ENCODE results near the gene MRPL55. TPM values are rescaled to one million over a fixed set of nuclear protein-coding genes. Genes with fewer than 3 reads are reported as not detected.

The MRPL55 gene
- total and polyA plus RNA-seq, 12 donors = 38.0 to 174 (median 48.2) TPM

GRCh38 chr1:228096416-228097332 is 12.4 kb downstream of the MRPL55 start:
- DNase-seq (no peak), ATAC-seq (peak in 2 of 8 donors; percentile 2 to 9)
- no peak for TF ChIP-seq CTCF (IDR thresholded peaks at IDR 0.05)
- peaks cover 6 to 77% (median 33%) of the 10 kb centered on the region in 9 donors for H3K36me3 ChIP-seq
- no peak overlapping the region for H3K4me3 ChIP-seq
- no peaks in the 10 kb centered on the region for H3K27me3 ChIP-seq
- no peak overlapping the region for H3K27ac ChIP-seq
- peaks cover 0 to 18% (median 10%) of the 10 kb centered on the region in 11 donors for H3K9me3 ChIP-seq
- 93 to 95% methylated on average over 13 of the region's 13 CpGs for WGBS, 2 donors
- intact Hi-C loops (cut with DNase I) = no loop called here
- H3K4me1 ChIP-seq = peaks cover 0 to 48% (median 36%) of the 10 kb centered on the region in 9 donors

GRCh38 chr1:228095938-228096337 is 13.2 kb downstream of the MRPL55 start:
- DNase-seq = no peak
- no peak for TF ChIP-seq CTCF (IDR thresholded peaks at IDR 0.05)
- intact Hi-C loops (cut with DNase I) = no loop called here
- Histone ChIP-seq H3K9me3 (peaks cover 0 to 18% (median 10%) of the 10 kb centered on the region in 11 donors), H3K4me3 (no peak overlapping the region), H3K36me3 (peaks cover 6 to 79% (median 31%) of the 10 kb centered on the region in 9 donors), H3K4me1 (peaks cover under 1 to 48% (median 36%) of the 10 kb centered on the region in 9 donors), H3K27me3 (no peaks in the 10 kb centered on the region), H3K27ac (no peak overlapping the region)
- ATAC-seq = no peak
- WGBS, 2 donors = 96 to 97% methylated on average over 8 of the region's 8 CpGs

GRCh38 chr1:228095161-228095560 is 13.9 kb downstream of the MRPL55 start:
- ATAC-seq = no peak
- DNase-seq = no peak
- 95 to 97% methylated on average over 4 of the region's 4 CpGs for WGBS, 2 donors
- Histone ChIP-seq H3K27ac (no peak overlapping the region), H3K9me3 (peaks cover 0 to 18% (median 10%) of the 10 kb centered on the region in 11 donors), H3K4me1 (peaks cover 8 to 53% (median 41%) of the 10 kb centered on the region in 9 donors), H3K27me3 (no peaks in the 10 kb centered on the region), H3K4me3 (no peak overlapping the region), H3K36me3 (peaks cover 6 to 74% (median 23%) of the 10 kb centered on the region in 9 donors)
- TF ChIP-seq CTCF (IDR thresholded peaks at IDR 0.05) = no peak
- intact Hi-C loops (cut with DNase I) = no loop called here

GRCh38 chr1:228094432-228095016 is 14.6 kb downstream of the MRPL55 start:
- intact Hi-C loops (cut with DNase I) = no loop called here
- ATAC-seq (no peak), DNase-seq (no peak)
- Histone ChIP-seq H3K36me3 (peaks cover under 1 to 67% (median 18%) of the 10 kb centered on the region in 9 donors), H3K4me1 (peaks cover 15 to 59% (median 48%) of the 10 kb centered on the region in 9 donors), H3K27me3 (no peaks in the 10 kb centered on the region), H3K4me3 (no peak overlapping the region), H3K9me3 (peaks cover 0 to 18% (median 10%) of the 10 kb centered on the region in 11 donors), H3K27ac (no peak overlapping the region)
- 90 to 91% methylated on average over 13 of the region's 13 CpGs for WGBS, 2 donors
- no peak for TF ChIP-seq CTCF (IDR thresholded peaks at IDR 0.05)

All from heart right ventricle (tissue), 16 donors.